AG08395 (cell line): ENCODE measurements around the gene HOXB13.

Experiments
- DNase-seq: peaks from one replicate; pipeline ENCODE4 v3.0.0; 2012; ENCODE audit warnings: mixed read lengths, low spot score

The HOXB13 gene

DNA sequence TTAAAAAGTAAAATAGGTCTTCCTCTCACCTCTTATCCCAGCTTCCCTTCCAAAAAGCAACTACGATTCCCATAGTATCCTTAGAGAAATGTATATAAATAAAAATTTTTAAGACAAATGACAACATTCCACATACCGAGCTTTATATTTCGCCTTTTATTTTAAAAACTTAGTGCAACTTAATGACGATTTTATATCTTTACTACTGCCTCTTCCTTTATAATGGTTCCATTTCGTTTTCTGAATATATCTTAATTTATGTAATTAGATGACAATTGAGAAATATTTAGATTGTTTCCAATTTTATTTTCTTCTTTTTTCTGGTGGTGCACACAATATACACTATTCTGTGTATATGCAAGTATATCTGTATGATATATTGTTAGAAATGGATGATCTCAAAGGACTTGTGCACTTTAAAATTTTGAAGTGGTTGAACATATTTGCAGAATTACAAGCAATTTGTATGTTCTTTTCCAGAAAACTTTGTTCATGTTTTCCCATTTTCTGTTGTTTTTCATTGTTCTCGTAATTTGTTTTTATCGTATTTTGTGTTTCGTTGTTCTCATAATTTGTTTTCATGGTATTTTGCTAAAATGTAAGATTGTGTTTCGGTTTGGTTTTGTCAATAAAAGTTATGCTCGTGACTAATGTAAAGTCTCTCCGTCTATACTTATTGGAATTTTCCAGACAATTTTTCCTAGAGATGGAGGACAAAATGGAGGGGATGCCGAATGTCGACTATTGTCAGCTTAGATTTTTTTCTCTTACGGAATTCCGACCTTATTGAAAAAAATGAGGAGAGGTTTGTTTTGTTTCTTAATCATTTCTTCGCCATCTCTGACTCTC, 20.4 kb upstream of the HOXB13 start:
- DNase-seq: no peak

DNA sequence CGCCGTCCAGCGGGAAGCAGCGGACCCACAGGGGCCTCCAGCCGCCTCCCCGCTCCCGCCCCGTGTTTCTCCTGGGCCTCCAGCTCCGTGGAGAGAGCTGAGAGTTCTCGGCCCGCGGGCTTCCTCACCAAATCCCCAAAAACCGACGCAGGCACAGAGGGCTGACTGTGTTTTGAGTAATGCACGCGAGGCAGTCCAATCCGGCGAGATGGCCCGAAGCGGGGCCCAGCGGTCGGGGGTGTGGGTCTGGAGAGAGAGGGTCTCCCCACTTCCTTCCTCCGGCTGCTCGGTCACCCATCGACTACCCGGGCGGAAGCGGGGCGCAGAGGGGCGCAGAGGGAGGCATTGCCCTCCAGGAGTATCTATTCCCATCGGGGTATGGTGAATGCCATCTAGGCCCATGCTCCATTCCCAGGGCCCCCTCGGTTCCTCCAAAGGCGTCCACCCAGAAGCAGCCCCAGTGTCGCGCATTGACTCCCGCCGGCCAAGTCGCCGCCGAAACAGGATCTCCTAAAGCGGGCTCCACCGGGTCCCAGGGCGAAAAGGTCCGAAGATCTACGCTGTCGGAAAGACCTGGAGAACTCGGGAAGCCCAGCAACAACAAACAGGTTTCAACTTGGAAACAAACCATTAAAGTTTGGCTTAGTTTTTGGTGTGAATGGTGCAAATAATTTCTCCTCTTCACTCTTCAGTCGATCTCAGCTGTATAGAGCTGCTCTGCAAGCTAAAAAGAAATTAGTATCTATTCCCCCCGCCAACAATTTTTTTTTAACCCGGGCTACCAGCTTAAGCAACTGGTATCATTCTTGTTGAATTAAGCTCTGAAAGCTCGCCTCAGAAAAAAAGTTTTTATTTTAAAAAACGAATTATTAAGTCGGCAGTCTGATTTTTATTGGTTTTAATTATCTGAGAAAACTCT, 19.2 kb upstream of the HOXB13 start:
- no peak for DNase-seq

DNA sequence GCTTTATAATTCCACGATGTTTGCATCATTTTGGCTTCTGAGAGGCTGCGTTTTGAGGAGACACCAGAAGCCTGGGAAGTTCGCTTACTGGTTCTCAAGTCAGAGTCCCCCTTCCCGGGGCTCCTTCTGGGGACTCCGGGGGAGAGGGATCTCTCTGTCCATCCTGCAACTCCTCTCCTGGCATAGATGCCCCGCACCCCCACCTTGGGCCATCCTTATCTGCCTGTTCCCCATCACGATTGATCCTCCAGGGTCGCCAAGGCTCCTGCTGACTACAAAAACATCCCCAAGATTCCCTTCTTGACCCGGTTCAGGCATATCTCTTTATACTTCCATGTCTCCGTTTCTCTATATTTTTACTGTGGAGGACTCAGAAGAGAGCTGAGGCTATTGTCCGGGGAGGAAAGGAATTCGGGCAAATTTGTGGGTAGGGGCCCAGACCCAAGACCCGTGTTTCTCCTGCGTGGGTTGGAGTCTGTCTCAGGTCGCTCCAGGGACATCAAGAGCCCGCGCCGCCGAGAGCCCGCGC, 18.4 kb upstream of the HOXB13 start:
- DNase-seq: no peak

DNA sequence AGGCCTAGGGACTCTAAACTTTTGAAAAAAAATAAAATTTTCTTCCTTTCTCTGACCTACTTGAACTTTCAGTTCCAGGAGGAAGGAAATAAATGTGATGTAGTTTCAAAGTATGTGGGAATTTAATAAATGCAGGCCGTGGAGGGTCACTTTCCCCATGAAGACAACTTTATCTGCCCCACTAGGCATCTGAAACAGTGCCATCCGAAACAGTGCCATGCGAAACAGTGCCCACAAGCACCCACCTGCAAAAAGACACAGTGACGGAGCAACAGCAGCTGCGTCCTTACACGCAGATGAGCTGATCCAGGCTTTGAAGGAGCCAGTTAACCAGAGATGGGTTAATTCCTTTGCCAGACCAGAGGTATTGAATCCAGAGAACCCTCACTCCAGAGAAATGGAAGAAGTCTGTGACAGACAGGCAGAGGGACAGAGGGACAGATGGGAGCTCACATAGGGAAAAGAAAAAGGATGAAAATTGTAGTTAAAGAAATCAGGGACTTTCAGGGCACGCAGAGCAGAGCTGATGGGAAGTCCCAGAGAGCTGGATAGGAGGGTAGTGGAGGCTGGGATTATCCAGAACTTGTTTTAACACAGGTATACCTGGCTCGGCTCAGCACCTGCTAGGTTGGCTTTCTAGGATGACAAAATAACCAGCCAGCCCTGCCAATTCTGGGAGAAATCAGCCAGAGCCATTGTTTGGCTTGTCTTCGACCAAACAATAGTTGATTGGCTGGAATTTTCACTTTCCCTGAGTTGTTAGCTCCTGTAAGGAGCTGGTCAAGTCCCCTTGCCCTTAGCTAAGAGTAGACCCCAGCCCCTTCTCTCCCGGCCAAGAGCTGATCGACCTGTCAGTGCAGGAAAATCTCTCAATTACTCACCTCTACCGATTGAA, 17.1 kb upstream of the HOXB13 start:
- DNase-seq: no peak

DNA sequence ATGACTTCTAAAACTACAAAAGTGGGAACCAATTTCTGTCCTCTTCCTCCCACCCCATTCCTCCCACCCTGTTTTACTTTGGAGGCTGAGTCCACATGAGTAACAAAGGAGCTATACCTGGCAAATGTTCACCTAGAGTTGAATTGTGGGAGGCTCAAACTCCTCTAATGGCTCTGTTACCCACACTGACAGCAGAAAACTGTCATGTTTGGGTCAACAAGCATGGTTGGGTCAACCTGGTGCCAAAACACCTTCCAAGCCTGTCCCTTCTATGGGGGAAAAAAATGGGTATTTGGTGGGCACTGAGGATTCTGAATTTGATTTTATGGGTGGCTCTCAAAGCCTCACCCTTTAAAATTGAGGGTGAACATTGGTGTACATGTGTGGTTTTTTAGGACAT, 12.0 kb upstream of the HOXB13 start:
- DNase-seq: no peak

DNA sequence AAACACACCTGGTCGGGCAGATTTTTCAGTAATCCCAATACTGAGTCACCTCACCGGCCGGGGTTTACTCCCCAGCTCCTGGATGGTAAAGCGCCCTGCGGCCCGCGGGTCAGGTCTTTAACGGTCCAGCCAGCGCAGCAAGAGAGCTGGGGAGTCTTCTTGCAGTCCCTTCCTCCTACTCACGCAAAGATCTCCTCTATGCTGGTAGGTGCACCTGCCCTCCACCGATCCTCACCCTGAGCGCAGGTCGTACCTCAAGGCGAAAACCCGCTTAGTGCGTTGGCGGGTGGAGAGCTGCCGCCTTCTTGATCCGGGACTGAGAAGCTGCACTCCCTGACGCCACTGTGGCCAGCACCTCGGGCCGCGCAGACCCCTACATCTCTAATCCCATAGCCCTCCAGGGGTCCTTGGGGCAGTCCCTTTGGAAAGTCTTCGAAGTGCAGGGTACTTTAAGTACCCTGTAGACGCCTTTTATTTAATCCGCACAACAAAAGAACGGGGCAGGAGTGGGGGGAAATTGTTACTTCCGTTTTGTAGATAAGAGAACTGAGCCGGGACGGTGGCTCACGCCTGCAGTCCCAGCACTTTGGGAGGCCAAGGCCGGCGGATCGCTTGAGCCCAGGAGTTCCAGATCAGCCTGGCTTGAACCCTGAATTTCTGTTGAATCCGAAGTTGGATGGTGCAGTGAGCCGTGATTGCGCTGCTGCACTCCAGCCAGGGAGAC, 10.4 kb upstream of the HOXB13 start:
- no peak for DNase-seq

DNA sequence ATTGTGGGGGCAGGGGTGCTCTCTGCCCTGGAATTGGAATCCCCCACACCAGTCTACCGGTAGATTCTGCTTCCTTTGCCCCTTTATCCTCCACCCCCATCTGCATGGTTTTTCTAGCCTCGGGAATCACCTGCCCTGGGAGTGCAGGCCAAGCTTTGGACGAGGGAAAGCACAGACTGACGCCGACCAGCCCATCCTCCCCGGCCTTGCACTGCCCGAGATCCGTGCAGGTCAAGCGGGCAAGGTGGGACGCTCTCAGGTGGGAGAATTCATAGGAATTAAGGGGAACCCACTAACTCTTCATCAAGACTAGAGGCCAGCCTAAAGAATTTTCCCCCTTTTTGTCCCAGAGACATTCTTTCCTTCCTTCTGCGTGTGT, 9.9 kb upstream of the HOXB13 start:
- no peak for DNase-seq

DNA sequence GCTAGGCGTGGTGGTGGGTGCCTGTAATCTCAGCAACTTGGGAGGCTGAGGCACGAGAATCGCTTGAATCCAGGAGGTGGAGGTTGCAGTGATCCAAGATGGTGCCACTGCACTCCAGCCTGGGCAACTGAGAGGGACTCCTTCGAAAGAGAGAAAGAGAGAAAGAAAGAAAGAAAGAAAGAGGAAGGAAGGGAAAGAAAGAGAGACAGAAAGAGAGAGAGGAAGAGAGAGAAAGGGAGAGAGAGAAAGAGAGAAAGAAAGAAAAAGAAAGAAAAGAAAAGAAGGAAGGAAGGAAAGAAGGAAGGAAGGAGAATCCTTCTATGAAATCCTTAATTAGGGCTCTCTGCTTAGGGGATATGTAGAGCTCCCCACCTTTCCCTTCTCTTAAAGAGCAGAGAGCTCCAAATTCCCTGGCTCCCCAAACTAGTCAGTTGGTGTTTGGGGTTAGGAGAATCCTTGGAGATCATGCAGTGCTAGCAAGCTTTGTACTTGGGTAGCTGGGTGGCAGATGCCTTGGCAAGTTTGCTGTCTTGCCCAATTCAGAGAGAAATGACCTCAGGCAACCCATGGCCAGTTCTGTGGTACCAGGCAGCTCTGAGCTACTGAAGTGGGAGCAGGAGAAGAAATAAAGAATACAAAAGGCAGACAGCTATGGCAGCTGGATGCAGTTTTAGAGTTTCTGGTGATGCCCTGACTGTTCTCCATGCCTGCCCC, 8.9 kb upstream of the HOXB13 start:
- DNase-seq: no peak

DNA sequence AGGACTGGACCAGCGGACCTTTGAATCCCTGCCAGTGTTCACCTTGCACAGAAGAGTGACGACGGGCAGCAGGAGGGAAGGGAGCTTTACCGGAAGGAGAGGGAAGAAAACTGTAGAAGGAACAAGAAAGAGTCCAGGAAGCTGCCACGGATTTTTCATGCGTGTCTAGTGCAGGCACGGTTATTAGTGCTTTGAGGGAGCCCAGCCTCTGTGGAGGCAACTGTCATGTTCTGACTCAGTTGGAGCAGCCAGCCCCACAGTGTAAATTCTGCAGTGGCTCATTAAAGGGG, 6.5 kb upstream of the HOXB13 start:
- no peak for DNase-seq

DNA sequence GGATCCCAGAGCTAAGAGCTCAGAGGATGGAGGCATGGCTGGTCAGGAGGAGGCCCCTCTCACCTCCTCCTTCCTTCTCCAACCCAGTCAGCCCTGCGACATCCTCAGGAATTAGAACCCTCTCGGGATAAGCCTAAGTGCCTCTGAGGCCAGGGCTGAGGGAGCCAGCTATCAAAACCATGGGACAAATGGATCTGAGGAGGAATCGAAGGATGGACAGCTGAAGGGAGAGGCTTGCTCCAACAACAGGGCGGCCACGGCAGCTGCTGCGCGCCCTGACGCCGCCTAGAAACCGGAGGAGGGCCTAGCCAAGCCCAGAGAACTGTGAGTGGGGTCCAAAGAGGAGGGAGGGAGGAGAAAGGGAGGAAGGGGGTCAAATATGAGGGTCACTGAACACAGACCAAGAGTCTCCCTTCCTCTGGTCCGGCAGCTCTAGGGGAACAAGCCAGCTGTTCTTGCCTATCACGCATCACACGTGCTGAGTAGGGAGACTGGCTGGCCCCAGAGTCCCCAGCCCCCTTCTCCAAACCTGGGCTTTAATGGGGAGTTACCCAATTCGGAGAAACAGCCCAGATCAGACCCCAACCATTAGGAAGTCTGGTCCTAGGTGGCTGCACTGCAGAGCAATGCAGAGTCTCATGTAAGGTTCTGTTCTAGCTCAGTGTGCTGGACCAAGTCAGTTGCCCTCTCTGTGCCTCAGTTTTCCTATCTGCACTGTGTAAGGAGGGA, 5.9 kb upstream of the HOXB13 start:
- DNase-seq: no peak

DNA sequence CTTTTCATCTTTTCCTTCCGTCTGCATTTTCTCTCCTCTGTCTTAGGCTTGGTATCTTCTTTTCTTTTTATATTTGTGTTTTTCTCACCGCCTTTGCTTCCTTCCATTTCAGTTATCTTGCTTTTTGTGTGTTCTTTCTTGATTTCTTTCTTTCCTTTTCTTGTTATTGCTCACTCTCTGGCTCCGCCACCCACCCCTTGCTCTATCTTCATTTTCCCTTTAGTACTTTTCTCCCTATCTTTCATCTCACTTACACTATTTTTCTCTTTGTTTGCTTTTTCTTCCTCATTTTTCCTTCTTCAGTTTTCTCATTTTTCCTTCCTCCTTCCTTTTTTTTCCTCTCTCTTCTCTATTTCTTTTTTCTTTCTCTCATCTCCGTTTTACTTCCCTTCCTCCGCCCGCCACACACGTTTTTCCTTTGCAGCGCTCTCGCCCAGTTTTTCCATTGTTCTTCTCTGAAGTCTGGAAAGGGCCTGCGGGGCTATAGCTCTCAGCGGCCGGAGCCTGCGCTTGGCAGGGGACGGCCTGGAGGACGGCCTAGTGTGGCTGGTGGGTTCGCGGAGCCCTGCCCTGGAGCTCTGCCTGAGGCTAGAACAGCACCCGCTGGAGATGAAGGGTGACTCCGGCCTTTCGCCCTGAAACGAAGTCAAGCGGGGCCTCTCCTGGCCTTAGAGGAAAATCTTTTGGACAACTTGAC, 5.2 kb upstream of the HOXB13 start:
- DNase-seq: no peak

DNA sequence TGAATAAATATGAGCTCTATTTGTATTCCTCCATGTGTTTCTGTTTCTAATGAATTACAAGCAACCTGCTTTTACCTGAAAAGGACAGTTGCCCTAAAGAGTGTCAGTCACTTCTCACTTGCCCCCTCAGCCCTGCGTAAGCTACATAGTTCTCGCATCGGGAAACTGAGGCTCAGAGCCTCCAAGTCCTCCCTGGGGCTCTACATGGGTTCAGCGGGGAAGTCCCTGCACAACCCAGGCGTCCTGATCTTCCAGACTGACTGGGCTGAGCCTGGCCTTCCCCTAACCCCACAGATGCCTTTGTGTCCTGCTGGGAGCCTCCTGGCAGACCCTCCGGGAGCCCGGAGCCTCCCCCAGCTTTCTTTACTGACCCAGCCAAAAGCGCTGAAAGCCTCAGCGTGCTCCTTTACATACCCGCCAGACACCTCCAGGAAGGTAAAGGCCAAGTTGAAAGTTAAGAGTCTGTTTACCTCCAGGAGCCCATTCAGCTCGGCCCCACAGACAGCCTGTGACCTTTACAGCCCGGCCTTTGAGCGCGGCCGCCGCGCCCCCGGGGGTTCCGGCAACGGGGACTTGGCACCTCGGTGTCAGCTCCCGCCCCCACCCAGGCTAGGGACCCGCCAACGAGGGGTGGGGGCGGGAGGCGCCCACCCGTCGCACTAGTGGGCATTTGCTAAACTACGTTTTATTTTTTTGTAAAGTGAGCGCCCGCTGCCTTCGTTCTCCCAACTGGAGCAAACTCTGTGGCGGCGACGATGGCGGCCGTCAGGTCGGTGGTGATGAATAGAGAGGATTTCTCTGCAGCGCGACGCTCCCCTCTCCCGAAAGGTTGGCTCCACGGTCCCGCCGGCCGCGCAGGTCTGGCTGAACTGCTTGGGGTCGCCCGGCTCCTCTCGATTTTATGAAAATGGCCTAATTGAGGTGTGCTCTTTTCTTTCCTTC, 4.4 kb upstream of the HOXB13 start:
- no peak for DNase-seq

DNA sequence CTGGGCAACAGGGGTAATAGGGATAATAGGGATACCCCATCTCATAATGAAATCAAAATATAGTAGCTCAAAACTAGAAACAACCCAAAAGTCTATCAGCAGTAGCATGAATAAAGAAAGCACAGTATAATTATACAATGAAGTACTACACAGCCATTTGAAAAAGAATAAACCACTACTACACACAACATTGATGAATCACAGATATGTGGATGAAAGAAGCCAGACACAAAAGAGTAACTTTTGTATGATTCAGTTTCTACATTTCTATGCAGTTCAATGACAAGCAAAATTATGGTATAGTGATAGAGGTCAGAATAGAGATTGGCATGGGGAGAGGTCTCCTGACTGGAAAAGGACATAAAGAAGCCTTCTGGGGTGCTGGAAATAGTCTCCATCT, 2.8 kb upstream of the HOXB13 start:
- no peak for DNase-seq

DNA sequence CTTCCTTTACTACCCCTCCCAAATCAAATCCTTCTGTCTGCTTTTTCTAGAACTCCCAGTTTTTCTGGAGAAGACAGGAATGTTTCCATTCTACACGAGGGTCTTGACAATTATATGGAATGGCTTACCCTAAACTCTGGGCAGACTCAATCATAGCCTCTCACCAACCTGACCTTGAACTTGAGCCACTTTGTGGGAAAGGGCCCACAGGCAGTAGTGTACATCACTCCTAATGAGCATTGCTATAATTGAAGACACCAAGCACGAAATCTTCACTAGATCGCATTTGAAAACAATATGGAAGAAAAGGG, 1.6 kb upstream of the HOXB13 start:
- no peak for DNase-seq

DNA sequence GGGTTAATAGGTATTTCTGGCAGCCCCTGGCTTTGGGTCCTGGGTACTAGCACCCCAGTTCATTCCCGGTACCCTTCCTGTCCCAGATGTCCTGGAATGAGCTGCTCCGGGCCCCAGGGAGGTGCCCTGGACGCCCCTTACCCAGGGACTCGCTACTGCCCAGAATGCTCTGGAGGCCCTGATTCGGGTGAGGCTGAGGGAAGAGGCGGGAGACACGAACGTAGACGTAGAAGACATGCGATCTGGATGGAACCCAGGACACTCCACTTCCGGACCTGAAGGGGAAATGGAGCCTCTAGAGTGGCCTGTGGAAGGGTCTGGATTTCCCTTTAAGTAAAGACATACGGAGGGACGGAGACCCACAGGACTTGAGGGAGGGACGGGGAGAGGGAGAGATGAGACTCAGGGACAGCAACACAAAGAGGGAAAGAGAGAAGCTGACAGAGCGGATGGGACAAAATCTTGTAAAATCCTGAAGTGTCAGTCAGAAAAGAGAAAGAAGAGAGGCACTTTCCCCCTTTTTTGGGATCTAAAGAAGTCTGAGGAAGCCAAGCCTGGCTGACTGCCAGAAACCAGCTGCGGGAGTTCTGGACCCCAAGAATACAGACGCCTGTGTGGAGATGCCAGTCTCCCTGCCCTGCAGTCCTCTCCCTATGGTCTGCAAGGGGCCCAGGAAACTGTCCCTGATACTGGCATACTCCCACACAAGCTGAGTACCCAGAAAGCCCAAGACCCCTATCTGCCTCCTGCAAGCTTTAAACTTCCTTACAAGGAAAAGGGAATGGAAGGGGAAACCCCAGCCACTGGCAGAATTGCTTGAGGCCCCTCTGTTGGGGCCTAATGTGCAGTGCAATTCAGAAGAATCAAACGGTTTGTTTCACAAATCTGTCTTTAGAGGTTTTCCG, 1.0 kb upstream of the HOXB13 start:
- DNase-seq: no peak

DNA sequence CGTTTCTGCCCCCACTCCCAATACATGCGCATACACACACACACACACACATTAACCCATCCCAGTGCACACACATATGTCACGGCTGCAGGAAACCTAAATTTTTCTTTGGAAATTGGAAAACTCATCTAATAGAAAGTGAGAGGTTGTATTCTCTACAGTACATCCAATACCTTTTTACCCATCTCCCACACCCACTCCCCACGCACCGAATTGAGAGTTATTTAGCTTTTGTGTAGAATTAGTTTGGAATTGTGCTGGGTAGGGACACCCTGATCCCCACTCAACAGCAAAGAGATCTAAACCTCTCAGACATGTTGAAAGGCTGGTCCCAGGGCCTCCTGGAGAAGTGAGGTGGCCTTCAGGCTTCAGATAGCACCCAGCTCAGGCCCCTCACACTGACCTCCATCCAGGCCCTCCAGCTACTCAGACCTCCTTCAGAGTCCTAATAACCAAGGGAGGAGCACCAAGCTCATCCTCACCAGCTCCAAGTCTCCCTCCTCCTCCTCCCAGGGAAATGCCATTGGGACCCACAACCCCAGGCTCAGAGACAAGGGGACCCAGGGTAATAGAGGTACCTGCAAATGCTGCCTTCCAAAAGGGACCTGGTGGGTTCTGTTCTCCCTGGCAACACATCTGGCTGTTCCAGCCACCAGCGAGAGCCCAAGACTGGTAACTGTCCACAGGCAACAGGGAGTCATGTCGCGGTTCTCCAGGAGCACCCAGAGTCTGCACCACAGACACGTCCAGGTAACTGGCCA, 955 bp downstream of the HOXB13 start:
- DNase-seq: no peak

DNA sequence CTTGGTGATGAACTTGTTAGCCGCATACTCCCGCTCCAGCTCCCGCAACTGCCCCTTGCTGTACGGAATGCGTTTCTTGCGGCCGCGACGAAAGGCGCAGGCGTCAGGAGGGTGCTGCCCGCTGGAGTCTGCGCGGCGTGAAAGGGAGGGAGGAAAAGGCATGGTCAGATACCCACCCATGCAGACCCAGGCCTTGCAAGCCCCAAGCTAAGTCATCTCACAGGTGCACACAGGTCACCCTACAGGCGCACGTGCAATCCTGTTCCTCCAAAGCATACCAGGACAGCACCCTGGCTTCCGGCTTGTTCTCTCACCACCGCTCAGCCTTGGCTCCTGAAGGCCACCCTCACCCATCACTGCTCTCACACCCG, 1.6 kb downstream of the HOXB13 start:
- no peak for DNase-seq
